Calu3 (cell line): ENCODE data around the gene MLC1. TPM values are rescaled to one million over a fixed set of nuclear protein-coding genes. Genes with fewer than 3 reads are reported as not detected.
A peak's percentile ranks its signal among the peaks of the same experiment; 100 is the strongest.

Experiments used
- BruUV-seq: library from RNA; stranded (reverse); fragments of 400-500 nt; replicated peaks from 2 replicates; lab custom pipeline; 2021; lab: Mats Ljungman, UMichigan
- CTCF ChIA-PET: fragments of 300-600 bp; sonication (Branson Sonifier 250); formaldehyde crosslinking; loops from one replicate; lab custom pipeline; 2022; ENCODE audit warnings: antibody characterized with exemption; lab: Charles Lee
- DNase-seq: peaks from one replicate; pipeline ENCODE4 v3.0.0; 2022
- H3K27ac Mint-ChIP-seq: one replicate; pipeline ENCODE4 v1.8.0; 2022; ENCODE audit warnings: mixed read lengths; ENCODE audit not compliant: unreplicated experiment
- H3K27me3 Mint-ChIP-seq: one replicate; pipeline ENCODE4 v1.8.0; 2022; ENCODE audit warnings: mixed read lengths; ENCODE audit not compliant: unreplicated experiment
- H3K36me3 Mint-ChIP-seq: one replicate; pipeline ENCODE4 v1.8.0; 2022; ENCODE audit warnings: mild to moderate bottlenecking, moderate library complexity, mixed read lengths; ENCODE audit not compliant: insufficient read depth, unreplicated experiment
- H3K4me1 Mint-ChIP-seq: one replicate; pipeline ENCODE4 v1.8.0; 2022; ENCODE audit warnings: mild to moderate bottlenecking, low read depth, mixed read lengths; ENCODE audit not compliant: unreplicated experiment
- H3K4me3 Mint-ChIP-seq: one replicate; pipeline ENCODE4 v1.8.0; 2022; ENCODE audit warnings: mild to moderate bottlenecking, low read depth, moderate library complexity, mixed read lengths; ENCODE audit not compliant: unreplicated experiment
- H3K9me3 Mint-ChIP-seq: one replicate; pipeline ENCODE4 v1.8.0; 2022; ENCODE audit warnings: low read depth, mixed read lengths; ENCODE audit not compliant: unreplicated experiment
- intact Hi-C: fragments of 100-400 bp; cut with micrococcal nuclease; formaldehyde crosslinking; loops from one replicate; pipeline ENCODE4 v1.10.0; 2022; ENCODE audit not compliant: unreplicated experiment
- total RNA-seq: library from RNA; stranded (reverse); gene quantifications from 2 replicates; pipeline ENCODE4 v1.2.3, GENCODE V29; 2022
- TF ChIP-seq, protein P1 (sequence below): fragments of 200-600 bp; IDR thresholded peaks from one replicate; pipeline ENCODE4 v1.8.0; 2022; ENCODE audit warnings: antibody characterized with exemption; ENCODE audit not compliant: unreplicated experiment

The MLC1 gene
- total RNA-seq, 1 experiment from 2014 or later, result not detected

DNA sequence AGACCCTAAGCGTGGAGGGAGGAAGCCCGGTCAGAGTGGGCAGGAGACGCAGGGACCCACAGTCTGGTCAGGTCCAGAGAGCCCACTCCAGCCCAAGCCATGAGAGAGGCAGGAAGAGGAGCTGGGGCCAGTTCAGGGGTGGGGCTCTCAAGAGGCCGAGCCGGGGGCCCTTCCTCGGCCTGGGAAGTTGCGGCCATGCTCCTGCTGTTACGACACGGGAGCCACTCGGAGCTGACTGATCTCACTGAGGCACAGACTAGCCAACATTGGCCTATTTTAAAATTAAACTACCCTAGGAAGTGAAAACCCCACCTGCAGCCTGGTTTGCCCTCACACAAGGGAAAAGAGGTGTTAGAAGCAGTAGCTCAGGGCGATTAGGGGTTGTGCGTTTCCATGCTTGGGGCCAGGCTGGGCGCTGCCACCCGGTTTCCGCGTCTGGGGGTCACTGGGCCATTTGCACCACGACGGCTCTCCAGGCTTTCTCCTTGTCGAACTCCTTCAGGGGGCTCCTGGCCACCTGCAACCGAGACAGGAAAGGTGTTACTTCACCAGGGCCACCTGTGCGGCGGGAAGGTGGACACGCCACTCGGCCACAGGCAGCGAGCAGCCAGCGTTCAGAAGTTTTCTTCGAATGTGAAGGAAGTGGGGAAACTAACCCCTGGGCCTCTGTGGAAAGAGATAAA is 23.9 kb downstream of the MLC1 start:
- H3K9me3 Mint-ChIP-seq, result no peaks in the 10 kb centered on the region
- CTCF ChIA-PET, result no interaction called here
- H3K27ac Mint-ChIP-seq, result no peak overlapping the region
- no peak for DNase-seq
- peaks cover 72% of the 10 kb centered on the region for H3K27me3 Mint-ChIP-seq
- H3K4me1 Mint-ChIP-seq, result peaks cover 14% of the 10 kb centered on the region
- intact Hi-C loops, result no loop called here
- TF ChIP-seq, protein P1, sequence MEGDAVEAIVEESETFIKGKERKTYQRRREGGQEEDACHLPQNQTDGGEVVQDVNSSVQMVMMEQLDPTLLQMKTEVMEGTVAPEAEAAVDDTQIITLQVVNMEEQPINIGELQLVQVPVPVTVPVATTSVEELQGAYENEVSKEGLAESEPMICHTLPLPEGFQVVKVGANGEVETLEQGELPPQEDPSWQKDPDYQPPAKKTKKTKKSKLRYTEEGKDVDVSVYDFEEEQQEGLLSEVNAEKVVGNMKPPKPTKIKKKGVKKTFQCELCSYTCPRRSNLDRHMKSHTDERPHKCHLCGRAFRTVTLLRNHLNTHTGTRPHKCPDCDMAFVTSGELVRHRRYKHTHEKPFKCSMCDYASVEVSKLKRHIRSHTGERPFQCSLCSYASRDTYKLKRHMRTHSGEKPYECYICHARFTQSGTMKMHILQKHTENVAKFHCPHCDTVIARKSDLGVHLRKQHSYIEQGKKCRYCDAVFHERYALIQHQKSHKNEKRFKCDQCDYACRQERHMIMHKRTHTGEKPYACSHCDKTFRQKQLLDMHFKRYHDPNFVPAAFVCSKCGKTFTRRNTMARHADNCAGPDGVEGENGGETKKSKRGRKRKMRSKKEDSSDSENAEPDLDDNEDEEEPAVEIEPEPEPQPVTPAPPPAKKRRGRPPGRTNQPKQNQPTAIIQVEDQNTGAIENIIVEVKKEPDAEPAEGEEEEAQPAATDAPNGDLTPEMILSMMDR, result no peak
- BruUV-seq, result no TSS peak
- H3K4me3 Mint-ChIP-seq, result no peak overlapping the region
- H3K36me3 Mint-ChIP-seq, result peaks cover 5% of the 10 kb centered on the region

DNA sequence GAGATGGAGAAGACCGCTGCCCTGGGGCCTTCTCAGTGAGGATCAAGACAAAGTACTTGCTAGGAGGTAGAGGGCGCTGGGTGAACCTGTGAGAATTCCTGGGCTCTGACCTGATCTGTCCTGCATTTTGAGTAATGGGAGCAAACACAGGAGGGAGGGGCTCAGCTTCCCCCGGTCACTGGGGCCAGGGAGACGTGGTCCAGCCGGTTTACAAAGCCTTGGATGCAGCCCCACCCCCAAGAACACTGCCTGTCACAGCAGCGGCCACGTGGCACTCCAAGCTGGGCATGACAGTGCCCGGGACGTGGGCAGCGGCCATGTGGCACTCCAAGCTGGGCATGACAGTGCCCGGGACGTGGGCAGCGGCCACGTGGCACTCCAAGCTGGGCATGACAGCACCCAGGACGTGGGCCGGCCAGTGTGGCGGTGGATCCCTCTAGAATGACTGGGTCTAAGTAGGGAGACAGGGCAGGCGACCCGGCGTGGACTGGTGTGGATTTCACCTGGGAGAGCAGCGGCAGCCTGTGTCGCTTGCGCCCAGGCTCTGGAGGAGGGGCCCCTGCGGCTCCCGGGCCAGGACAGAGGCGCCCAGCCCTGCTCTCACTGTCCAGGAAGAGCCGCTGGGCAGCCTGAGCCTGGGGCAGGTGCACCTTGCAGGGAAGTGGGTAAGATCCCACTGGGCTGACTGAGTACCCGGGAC is 24.6 kb downstream of the MLC1 start:
- no TSS peak for BruUV-seq
- intact Hi-C loops, result no loop called here
- CTCF ChIA-PET, result no interaction called here
- H3K36me3 Mint-ChIP-seq, result peaks cover 5% of the 10 kb centered on the region
- peaks cover 14% of the 10 kb centered on the region for H3K4me1 Mint-ChIP-seq
- no peak overlapping the region for H3K4me3 Mint-ChIP-seq
- no peaks in the 10 kb centered on the region for H3K9me3 Mint-ChIP-seq
- H3K27me3 Mint-ChIP-seq, result peaks cover 70% of the 10 kb centered on the region
- H3K27ac Mint-ChIP-seq, result no peak overlapping the region
- TF ChIP-seq, protein P1, result no peak
- DNase-seq, result peak; percentile 37

DNA sequence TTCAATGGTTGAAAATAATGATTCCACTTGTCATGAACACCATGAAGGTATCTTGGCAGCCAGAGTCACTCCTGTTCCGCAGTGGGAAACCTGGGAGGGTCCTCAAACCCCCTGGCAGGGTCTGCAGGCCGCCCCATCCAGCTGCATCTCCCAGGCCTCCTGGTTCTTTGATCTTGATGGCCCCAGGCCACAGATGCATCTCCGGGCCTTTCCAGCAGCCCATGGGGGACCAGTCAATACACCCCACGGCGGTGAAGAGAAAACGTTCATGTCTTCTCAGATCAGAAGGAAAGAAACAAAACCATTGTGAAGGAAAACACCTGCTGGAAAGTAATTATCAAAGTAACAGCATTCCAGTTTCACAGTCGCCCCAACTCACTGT is 25.4 kb downstream of the MLC1 start:
- TF ChIP-seq, protein P1, result no peak
- intact Hi-C loops, result no loop called here
- H3K4me1 Mint-ChIP-seq, result peaks cover 14% of the 10 kb centered on the region
- H3K4me3 Mint-ChIP-seq, result no peak overlapping the region
- CTCF ChIA-PET, result no interaction called here
- BruUV-seq, result no TSS peak
- H3K36me3 Mint-ChIP-seq, result peaks cover 5% of the 10 kb centered on the region
- no peak overlapping the region for H3K27ac Mint-ChIP-seq
- no peak for DNase-seq
- H3K27me3 Mint-ChIP-seq, result peaks cover 68% of the 10 kb centered on the region
- no peaks in the 10 kb centered on the region for H3K9me3 Mint-ChIP-seq

DNA sequence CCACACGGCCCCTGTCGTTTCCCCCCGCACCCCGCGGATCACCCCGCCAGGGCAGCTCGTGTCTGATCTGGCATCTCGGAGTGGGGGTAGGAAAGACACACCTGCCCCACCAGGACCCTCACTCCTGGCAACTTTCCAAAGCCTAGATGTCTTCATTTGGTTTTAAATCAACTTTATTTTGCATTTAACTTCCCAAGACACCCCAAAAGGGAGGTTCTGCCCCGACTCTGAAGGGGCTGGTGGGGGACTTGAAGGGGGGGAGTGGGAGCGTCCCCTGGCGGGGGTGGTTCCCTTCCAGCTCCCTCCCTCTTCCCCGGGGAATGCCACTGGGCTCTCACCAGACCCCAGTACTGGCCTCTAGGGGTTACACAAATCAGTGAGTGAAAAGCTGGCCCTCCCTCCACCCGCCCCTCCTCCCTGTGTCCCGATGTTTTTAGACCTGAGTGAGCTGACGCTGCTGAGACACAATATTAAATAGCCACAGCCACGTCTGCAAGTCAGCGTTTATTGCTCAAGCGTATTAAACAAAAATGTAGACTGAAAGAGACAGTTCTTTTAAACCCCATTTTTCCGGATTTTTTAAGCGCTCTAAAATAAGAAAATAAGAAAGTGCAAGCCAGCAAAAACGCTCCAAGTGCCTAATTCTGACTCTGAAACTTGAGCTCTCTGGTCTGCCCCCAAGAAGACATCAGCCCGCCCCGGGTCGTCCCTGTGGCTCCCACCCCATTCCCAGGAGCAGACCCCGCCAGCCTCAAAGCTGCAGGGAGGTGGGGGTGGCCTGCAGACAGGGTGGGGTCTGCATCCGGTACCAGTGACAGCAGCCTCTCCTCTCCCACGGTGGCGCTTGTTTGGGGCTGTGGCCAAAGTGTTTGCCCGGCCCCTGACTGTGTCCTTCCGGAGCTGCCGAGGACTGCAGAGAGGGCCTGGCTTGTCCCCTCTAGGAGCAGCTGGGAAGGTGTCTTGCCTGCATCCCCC is 26.0 kb downstream of the MLC1 start:
- Mint-ChIP-seq H3K27me3 (peaks cover 71% of the 10 kb centered on the region), H3K9me3 (no peaks in the 10 kb centered on the region), H3K36me3 (peaks cover 5% of the 10 kb centered on the region), H3K27ac (no peak overlapping the region), H3K4me3 (no peak overlapping the region), H3K4me1 (peaks cover 14% of the 10 kb centered on the region)
- CTCF ChIA-PET, result no interaction called here
- no peak for DNase-seq
- BruUV-seq, result no TSS peak
- TF ChIP-seq, protein P1, result no peak
- intact Hi-C loops, result no loop called here
